ENCODE data around the gene CLCN2. TPM values are rescaled to one million over a fixed set of nuclear protein-coding genes. Genes with fewer than 3 reads are reported as not detected.

CLCN2 gene
- total RNA-seq, 1 experiment from 2014 or later, result 22.6 TPM

GRCh38 chr3:184320104-184320445 is 41.3 kb downstream of the CLCN2 start:
- no peak overlapping the region for H3K4me3 Mint-ChIP-seq
- H3K36me3 Mint-ChIP-seq, result peaks cover 68% of the 10 kb centered on the region
- no peak for TF ChIP-seq ATF1 (CRISPR knock-in tag; IDR thresholded peaks at IDR 0.05)
- no peak for TF ChIP-seq AFF4 (CRISPR knock-in tag; IDR thresholded peaks at IDR 0.05; ENCODE audit: borderline replicate concordance)
- TF ChIP-seq SP1 (CRISPR knock-in tag; conservative IDR thresholded peaks at IDR 0.05), result no peak
- no peak for TF ChIP-seq ZNF219 (CRISPR knock-in tag; IDR thresholded peaks at IDR 0.05; ENCODE audit: borderline replicate concordance)
- TF ChIP-seq PRRX2 (CRISPR knock-in tag; IDR thresholded peaks at IDR 0.05), result no peak
- no peak for TF ChIP-seq E2F5 (CRISPR knock-in tag; IDR thresholded peaks at IDR 0.05)
- TF ChIP-seq ZNF232 (CRISPR knock-in tag; IDR thresholded peaks at IDR 0.05), result no peak
- no peak for TF ChIP-seq ATF6 (CRISPR knock-in tag; IDR thresholded peaks at IDR 0.05)
- no peak for TF ChIP-seq NFE2L1 (CRISPR knock-in tag; IDR thresholded peaks at IDR 0.05)
- TF ChIP-seq FOXP4 (CRISPR knock-in tag; IDR thresholded peaks at IDR 0.05), result no peak
- no peak for TF ChIP-seq TCF7 (CRISPR knock-in tag; IDR thresholded peaks at IDR 0.05; ENCODE audit: low read depth)
- TF ChIP-seq HMGXB4 (CRISPR knock-in tag; IDR thresholded peaks at IDR 0.05), result no peak
- no peak for TF ChIP-seq CREM (CRISPR knock-in tag; IDR thresholded peaks at IDR 0.05)
- no peak for TF ChIP-seq TP53 (CRISPR knock-in tag; IDR thresholded peaks at IDR 0.05)
- TF ChIP-seq ZNF138 (CRISPR knock-in tag; conservative IDR thresholded peaks at IDR 0.05), result no peak
- no peak for TF ChIP-seq ETV6 (CRISPR knock-in tag; IDR thresholded peaks at IDR 0.05)
- peaks cover 21% of the 10 kb centered on the region for H3K4me1 Mint-ChIP-seq
- ChIA-PET CTCF (interaction anchor here (0.5 to 1.2 kb wide), 2 partner anchors 26 to 65 kb away, joined by 3 read pairs; no protein-coding TSS in a partner anchor), POLR2A (no interaction called here)
- ATAC-seq (peak; percentile 19; the same call in 1 of the 2 replicates), DNase-seq (ENCODE audit: low spot score) (no peak)
- no peaks in the 10 kb centered on the region for H3K9me3 Mint-ChIP-seq
- H3K27me3 Mint-ChIP-seq (ENCODE audit: low read depth), result no peaks in the 10 kb centered on the region
- H3K27ac Mint-ChIP-seq, result no peak overlapping the region

- ChIA-PET POLR2A (no interaction called here), CTCF (no interaction called here)
- Mint-ChIP-seq H3K27ac (peak overlapping the region; percentile 69; the same call in 1 of the 2 replicates), H3K4me1 (peaks cover 24% of the 10 kb centered on the region), H3K36me3 (peaks cover 39% of the 10 kb centered on the region), H3K9me3 (no peaks in the 10 kb centered on the region), H3K4me3 (peak overlapping the region; percentile 12; the same call in 1 of the 2 replicates), H3K27me3 (ENCODE audit: low read depth) (no peaks in the 10 kb centered on the region)
- ATAC-seq (no peak), DNase-seq (ENCODE audit: low spot score) (no peak)
- TF ChIP-seq ZBTB21 (CRISPR knock-in tag; IDR thresholded peaks at IDR 0.05; ENCODE audit: borderline replicate concordance), result no peak
- TF ChIP-seq ARID4B (CRISPR knock-in tag; IDR thresholded peaks at IDR 0.05; ENCODE audit: borderline replicate concordance), result no peak
- TF ChIP-seq NR3C1 (CRISPR knock-in tag; conservative IDR thresholded peaks at IDR 0.05; ENCODE audit: low read depth), result no peak
Observed at GRCh38 chr3:184317201-184317600, 44.2 kb downstream of the CLCN2 start.
